Left lung (tissue), 10 donors: ENCODE results near the gene PDE4D. TPM values are rescaled to one million over a fixed set of nuclear protein-coding genes. Genes with fewer than 3 reads are reported as not detected.
A peak's percentile ranks its signal among the peaks of the same experiment; 100 is the strongest.

Experiments
- ATAC-seq: fragments of 200-7000 bp; cut with Tn5 transposase; one replicate; pipeline ENCODE4 v1.9.1; 2020; ENCODE audit warnings: moderate library complexity
- DNase-seq, 4 donors: peaks; one replicate each; pipeline ENCODE4 v3.0.0-alpha.2; 2013 to 2020
- H3K27ac ChIP-seq, 2 donors: fragments of 200-600 bp; sonication (generic) in 1 of 2; one replicate each; pipeline versions ENCODE4 v1.5.0 to v1.8.0; 2020 to 2021
- H3K27me3 ChIP-seq, 2 donors: fragments of 200-600 bp; sonication (generic) in 1 of 2; one replicate each; pipeline versions ENCODE4 v1.5.0 to v1.8.0; 2020 to 2021
- H3K36me3 ChIP-seq, 2 donors: fragments of 200-600 bp; sonication (generic) in 1 of 2; one replicate each; pipeline versions ENCODE4 v1.5.0 to v1.8.0; 2020 to 2021
- H3K4me1 ChIP-seq, 2 donors: fragments of 200-600 bp; one replicate each; pipeline ENCODE4 v1.8.0; 2021
- H3K4me3 ChIP-seq, 2 donors: fragments of 200-600 bp; sonication (generic) in 1 of 2; one replicate each; pipeline versions ENCODE4 v1.5.0 to v1.8.0; 2020 to 2021; ENCODE audit warnings: mild to moderate bottlenecking in 1 of 2
- H3K9me3 ChIP-seq, 2 donors: fragments of 200-600 bp; sonication (generic) in 1 of 2; one replicate each; pipeline versions ENCODE4 v1.5.0 to v1.8.0; 2020 to 2021
- CTCF ChIP-seq, 2 donors: fragments of 200-600 bp; sonication (generic) in 1 of 2; IDR thresholded peaks; one replicate each; pipeline versions ENCODE4 v1.5.0 to v1.8.0; 2021; ENCODE audit warnings: antibody characterized with exemption in 2 of 2
- intact Hi-C, 2 donors: fragments of 100-400 bp; cut with DNase I; formaldehyde crosslinking; loops; one replicate each; pipeline versions ENCODE4 v1.11.2 to v1.14.2; 2022
- polyA plus RNA-seq, 6 donors: library from polyadenylated mRNA; unstranded; fragments of 120-200 nt; gene quantifications; one replicate each; pipeline ENCODE4 v1.2.1, GENCODE V29; 2013; ENCODE audit not compliant: insufficient read length in 6 of 6
- total RNA-seq, 2 donors: library from RNA; stranded (reverse); fragmentation: NEBNext Ultra II Directional; extraction: Animal tissue kit (Norgen Biotek cat#: 25700); gene quantifications; one replicate each; pipeline ENCODE4 v1.2.1, GENCODE V29; 2021
- donor health status: DM: no; HTN: yes; CAD: no.
- donor health status: DM: no; HTN: no; CAD: no.

PDE4D gene
- total and polyA plus RNA-seq, 8 donors: 21.4 to 57.1 (median 25.4) TPM

- TF ChIP-seq CTCF (IDR thresholded peaks at IDR 0.05): no peak
- peaks cover 0 to 36% of the 10 kb centered on the region in 2 donors for H3K27me3 ChIP-seq
- intact Hi-C loops: no loop called here
- DNase-seq (no peak), ATAC-seq (no peak)
- H3K4me3 ChIP-seq: peak overlapping the region; percentile 28 to 35
- H3K4me1 ChIP-seq: peaks cover 0 to 12% of the 10 kb centered on the region in 2 donors
- no peaks in the 10 kb centered on the region for H3K9me3 ChIP-seq
- no peaks in the 10 kb centered on the region for H3K36me3 ChIP-seq
- no peak overlapping the region for H3K27ac ChIP-seq
Observed at GRCh38 chr5:59769041-59769360, 124.5 kb downstream of the PDE4D start.

- peak; percentile 54 to 91 (median 86) for DNase-seq
- Histone ChIP-seq H3K4me1 (peaks cover 0 to 12% of the 10 kb centered on the region in 2 donors), H3K36me3 (no peaks in the 10 kb centered on the region), H3K9me3 (no peaks in the 10 kb centered on the region), H3K4me3 (peak overlapping the region; percentile 28 to 35), H3K27ac (peak overlapping the region in 1 of 2 donors; percentile 33), H3K27me3 (peaks cover 0 to 36% of the 10 kb centered on the region in 2 donors)
- intact Hi-C loops: no loop called here
- ATAC-seq: peak; percentile 83
- no peak for TF ChIP-seq CTCF (IDR thresholded peaks at IDR 0.05)
Observed at GRCh38 chr5:59768152-59769040, 125.1 kb downstream of the PDE4D start.

GRCh38 chr5:59767681-59768151 lies 125.8 kb downstream of the PDE4D start:
- DNase-seq: no peak
- Histone ChIP-seq H3K27me3 (peaks cover 0 to 36% of the 10 kb centered on the region in 2 donors), H3K4me1 (peaks cover 0 to 12% of the 10 kb centered on the region in 2 donors), H3K4me3 (peak overlapping the region; percentile 28 to 35), H3K9me3 (no peaks in the 10 kb centered on the region), H3K36me3 (no peaks in the 10 kb centered on the region), H3K27ac (peak overlapping the region in 1 of 2 donors; percentile 5)
- intact Hi-C loops: no loop called here
- TF ChIP-seq CTCF (IDR thresholded peaks at IDR 0.05): no peak
- no peak for ATAC-seq

GRCh38 chr5:59767211-59767605 lies 126.3 kb downstream of the PDE4D start:
- H3K4me1 ChIP-seq: peaks cover 0 to 12% of the 10 kb centered on the region in 2 donors
- no peaks in the 10 kb centered on the region for H3K36me3 ChIP-seq
- no peak overlapping the region for H3K4me3 ChIP-seq
- intact Hi-C loops: no loop called here
- no peak for DNase-seq
- no peak for TF ChIP-seq CTCF (IDR thresholded peaks at IDR 0.05)
- H3K27ac ChIP-seq: peak overlapping the region in 1 of 2 donors; percentile 5
- no peak for ATAC-seq
- H3K27me3 ChIP-seq: peaks cover 0 to 36% of the 10 kb centered on the region in 2 donors
- H3K9me3 ChIP-seq: no peaks in the 10 kb centered on the region

GRCh38 chr5:59766427-59767210 lies 126.9 kb downstream of the PDE4D start:
- DNase-seq: peak in 1 of 4 donors; percentile 31
- ATAC-seq: peak; percentile 26
- H3K27me3 ChIP-seq: peaks cover 0 to 36% of the 10 kb centered on the region in 2 donors
- intact Hi-C loops: no loop called here
- H3K27ac ChIP-seq: no peak overlapping the region
- TF ChIP-seq CTCF (IDR thresholded peaks at IDR 0.05): no peak
- H3K4me1 ChIP-seq: peaks cover 0 to 12% of the 10 kb centered on the region in 2 donors
- H3K36me3 ChIP-seq: no peaks in the 10 kb centered on the region
- H3K4me3 ChIP-seq: no peak overlapping the region
- no peaks in the 10 kb centered on the region for H3K9me3 ChIP-seq
